SIG-M5 treated with dmso at 0.1 percent for 504 hours (cell line): ENCODE measurements around the gene CARS1.
A peak's percentile ranks its signal among the peaks of the same experiment; 100 is the strongest.

Source experiments
- DNase-seq: peaks from one replicate; lab custom pipeline; 2025; ENCODE audit not compliant: unreplicated experiment; lab: John Stamatoyannopoulos, UW

CARS1 gene

GRCh38 chr11:2994336-2994730 lies 62.9 kb downstream of the CARS1 start:
- DNase-seq: no peak

- DNase-seq: no peak
Observed at GRCh38 chr11:2992997-2993325, 64.3 kb downstream of the CARS1 start.

- DNase-seq: peak; percentile 94
Observed at GRCh38 chr11:2992234-2992996, 64.8 kb downstream of the CARS1 start, which contains the start of gene NAP1L4. Gene NAP1L4 (minus strand): TSS chr11:2992329. CDS start chr11:2979220, 13,109 bp downstream.

GRCh38 chr11:2991452-2992233 lies 65.6 kb downstream of the CARS1 start:
- no peak for DNase-seq

- no peak for DNase-seq
Observed at GRCh38 chr11:2990617-2991451, 66.4 kb downstream of the CARS1 start.

GRCh38 chr11:2989551-2989950 lies 67.7 kb downstream of the CARS1 start:
- no peak for DNase-seq

- DNase-seq: no peak
Observed at GRCh38 chr11:2989006-2989405, 68.2 kb downstream of the CARS1 start.

GRCh38 chr11:2987881-2988861 lies 69.1 kb downstream of the CARS1 start:
- DNase-seq: no peak

- no peak for DNase-seq
Observed at GRCh38 chr11:2983908-2984307, 73.3 kb downstream of the CARS1 start.

- no peak for DNase-seq
Observed at GRCh38 chr11:2982214-2982613, 75.0 kb downstream of the CARS1 start.

GRCh38 chr11:2981130-2981529 lies 76.1 kb downstream of the CARS1 start:
- DNase-seq: no peak

GRCh38 chr11:2980168-2980840 lies 76.9 kb downstream of the CARS1 start:
- no peak for DNase-seq

- DNase-seq: no peak
Observed at GRCh38 chr11:2977113-2977512, 80.1 kb downstream of the CARS1 start.

- DNase-seq: no peak
Observed at GRCh38 chr11:2976294-2977063, 80.7 kb downstream of the CARS1 start.

- peak; percentile 37 for DNase-seq
Observed at GRCh38 chr11:2975594-2975993, 81.6 kb downstream of the CARS1 start.

GRCh38 chr11:2974272-2974671 lies 83.0 kb downstream of the CARS1 start:
- no peak for DNase-seq

GRCh38 chr11:2968341-2968900 lies 88.8 kb downstream of the CARS1 start:
- DNase-seq: no peak

GRCh38 chr11:2964782-2965181 lies 92.4 kb downstream of the CARS1 start:
- no peak for DNase-seq

GRCh38 chr11:2963761-2964160 lies 93.5 kb downstream of the CARS1 start:
- no peak for DNase-seq
